Lung (tissue), 12 donors: ENCODE data around the gene FYB1. TPM values are rescaled to one million over a fixed set of nuclear protein-coding genes. Genes with fewer than 3 reads are reported as not detected.

Experiments used
- ATAC-seq: fragments of 200-7000 bp; cut with Tn5 transposase; one replicate; pipeline ENCODE4 v1.9.1; 2020; ENCODE audit warnings: moderate number of reproducible peaks; ENCODE audit not compliant: insufficient read depth, low FRiP score
- DNase-seq, 3 donors: peaks; one replicate each; pipeline ENCODE4 v3.0.0-alpha.2; 2013 to 2017
- H3K27ac ChIP-seq, 2 donors: one replicate each; pipeline ENCODE4 v1.5.1; 2013; ENCODE audit warnings: mild to moderate bottlenecking in 2 of 2, moderate library complexity in 2 of 2, control low read depth in 1 of 2, inconsistent platforms in 1 of 2, low read depth in 1 of 2, low read length in 1 of 2
- H3K27me3 ChIP-seq, 3 donors: one replicate each; pipeline ENCODE4 v1.5.1; 2013; ENCODE audit warnings: low read length in 2 of 3; ENCODE audit not compliant: control insufficient read depth in 3 of 3, insufficient read depth in 3 of 3
- H3K36me3 ChIP-seq, 4 donors: one replicate each; pipeline ENCODE4 v1.5.1; 2013; ENCODE audit warnings: low read length in 4 of 4, mild to moderate bottlenecking in 1 of 4, moderate library complexity in 1 of 4; ENCODE audit not compliant: control insufficient read depth in 4 of 4, insufficient read depth in 4 of 4
- H3K4me1 ChIP-seq, 5 donors: one replicate each; pipeline ENCODE4 v1.5.1; 2013; ENCODE audit warnings: low read length in 5 of 5, mild to moderate bottlenecking in 2 of 5, moderate library complexity in 1 of 5; ENCODE audit not compliant: control insufficient read depth in 5 of 5, insufficient read depth in 5 of 5
- H3K4me3 ChIP-seq: one replicate; pipeline ENCODE4 v1.5.1; 2013; ENCODE audit warnings: mild to moderate bottlenecking, control low read depth, moderate library complexity
- H3K9ac ChIP-seq, 2 donors: one replicate each; pipeline ENCODE4 v1.5.1; 2013; ENCODE audit warnings: low read length in 2 of 2, control low read depth in 1 of 2; ENCODE audit not compliant: insufficient read depth in 1 of 2
- H3K9me3 ChIP-seq, 4 donors: one replicate each; pipeline ENCODE4 v1.5.1; 2013; ENCODE audit warnings: low read length in 3 of 4, mild to moderate bottlenecking in 1 of 4, moderate library complexity in 1 of 4; ENCODE audit not compliant: control insufficient read depth in 4 of 4, insufficient read depth in 3 of 4
- CTCF ChIP-seq: IDR thresholded peaks from 2 replicates; pipeline ENCODE4 v1.5.1; 2012; ENCODE audit warnings: mild to moderate bottlenecking; ENCODE audit errors: control extremely low read depth, extremely low read depth
- WGBS, 2 donors: extraction: QIAGEN DNeasy Blood & Tissue Kit; methylation state at CpG; one replicate each; pipeline ENCODE4 v1.1.7; 2013; 5-methylcytosine and 5-hydroxymethylcytosine counted together
- polyA plus RNA-seq, 2 donors: library from polyadenylated mRNA; stranded (reverse); fragments of 200-250 nt; gene quantifications; one replicate each; pipeline ENCODE4 v1.2.1, GENCODE V29; 2013
- total RNA-seq, 2 donors: library from RNA; depleted of rRNA in 1 of 2; stranded (reverse); fragments of >200 nt in 1 of 2; gene quantifications; one replicate each; pipeline ENCODE4 v1.2.1, GENCODE V29; 2014 to 2021
- donor health status: control.
- donor health status: control.
- donor health status: Bipolar disorder and iron deficiency.
- donor health status: healthy.
- donor health status: DM: yes; HTN: yes; CAD: no.

The FYB1 gene
- total and polyA plus RNA-seq, 4 donors, result 4.5 to 51.4 (median 32.5) TPM

- ATAC-seq (no peak), DNase-seq (no peak)
- H3K27ac ChIP-seq, result peak overlapping the region; percentile 98 to 100
- H3K4me3 ChIP-seq, result peak overlapping the region; percentile 98
- peaks cover 0 to 22% (median 11%) of the 10 kb centered on the region in 5 donors for H3K4me1 ChIP-seq
- H3K36me3 ChIP-seq, result no peaks in the 10 kb centered on the region
- peak overlapping the region; percentile 82 to 93 for H3K9ac ChIP-seq
- H3K9me3 ChIP-seq, result no peaks in the 10 kb centered on the region
- WGBS, 2 donors, result 0 to 1% methylated on average over 23 to 29 of the region's 29 CpGs
- H3K27me3 ChIP-seq, result peaks cover 0 to 21% (median 16%) of the 10 kb centered on the region in 3 donors
- no peak for TF ChIP-seq CTCF
Measured at GRCh38 chr5:39073767-39074016, 145.7 kb downstream of the FYB1 start.

DNA sequence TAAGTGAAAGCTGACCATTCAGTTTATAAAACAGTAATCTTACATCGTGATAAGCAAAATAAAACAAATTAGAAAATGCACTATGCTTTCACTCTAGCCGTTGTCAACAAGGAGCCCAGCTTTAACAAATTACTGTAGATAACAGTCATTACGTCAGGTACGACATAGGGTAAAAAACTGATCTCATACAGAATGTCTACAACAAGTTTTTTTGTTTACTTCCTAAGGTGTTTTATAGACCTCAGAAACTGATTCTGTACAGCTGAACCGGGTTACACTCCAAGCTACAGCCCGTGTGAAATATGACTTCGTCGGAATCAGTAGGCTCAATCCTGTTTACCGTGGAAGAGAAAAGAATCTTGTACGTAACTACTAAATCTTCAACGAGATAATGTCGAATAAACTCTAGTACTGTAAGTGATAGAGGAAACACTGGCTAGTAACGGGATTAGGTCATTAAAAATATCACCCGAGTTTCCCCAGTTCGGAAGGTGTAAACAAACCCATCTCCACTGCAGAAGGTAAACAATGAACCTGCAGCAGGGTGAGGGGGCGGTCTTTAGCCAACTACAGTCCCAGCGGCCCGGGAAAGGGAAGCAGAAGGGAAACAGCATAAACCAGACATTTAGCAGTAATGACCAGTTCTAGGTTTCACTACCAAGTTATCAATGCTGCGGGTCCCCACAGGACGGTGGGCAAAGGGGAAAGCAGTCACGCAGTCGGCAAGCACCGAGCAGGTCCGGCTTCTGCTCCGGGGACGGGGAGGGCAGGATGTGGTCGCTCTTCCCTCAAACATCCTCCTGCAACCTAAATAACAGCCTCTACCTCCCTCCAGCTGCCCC lies 146.2 kb downstream of the FYB1 start:
- H3K9me3 ChIP-seq, result no peaks in the 10 kb centered on the region
- H3K27ac ChIP-seq, result peak overlapping the region; percentile 98 to 100
- ATAC-seq, result no peak
- 3% methylated on average over 27 of the region's 27 CpGs for WGBS, 2 donors
- DNase-seq, result peak; percentile 58 to 62 (median 60)
- H3K4me1 ChIP-seq, result peaks cover 0 to 22% (median 11%) of the 10 kb centered on the region in 5 donors
- peaks cover 0 to 17% (median 15%) of the 10 kb centered on the region in 3 donors for H3K27me3 ChIP-seq
- peak overlapping the region; percentile 82 to 93 for H3K9ac ChIP-seq
- no peak for TF ChIP-seq CTCF
- no peaks in the 10 kb centered on the region for H3K36me3 ChIP-seq
- H3K4me3 ChIP-seq, result peak overlapping the region; percentile 98

- Histone ChIP-seq H3K27me3 (no peaks in the 10 kb centered on the region), H3K4me3 (no peak overlapping the region), H3K27ac (no peak overlapping the region), H3K9ac (no peak overlapping the region), H3K4me1 (peaks cover 5 to 25% (median 6%) of the 10 kb centered on the region in 5 donors), H3K36me3 (peaks cover 0 to 7% (median 5%) of the 10 kb centered on the region in 4 donors), H3K9me3 (peaks cover 0 to 3% (median 0%) of the 10 kb centered on the region in 4 donors)
- peak in 1 of 3 donors; percentile 49 for DNase-seq
- TF ChIP-seq CTCF, result no peak
- 76 to 94% methylated on average over 3 of the region's 3 CpGs for WGBS, 2 donors
- no peak for ATAC-seq
Measured at GRCh38 chr5:39068099-39068498, 151.3 kb downstream of the FYB1 start.
